Measurements from ENCODE around the gene BATF.

DNA sequence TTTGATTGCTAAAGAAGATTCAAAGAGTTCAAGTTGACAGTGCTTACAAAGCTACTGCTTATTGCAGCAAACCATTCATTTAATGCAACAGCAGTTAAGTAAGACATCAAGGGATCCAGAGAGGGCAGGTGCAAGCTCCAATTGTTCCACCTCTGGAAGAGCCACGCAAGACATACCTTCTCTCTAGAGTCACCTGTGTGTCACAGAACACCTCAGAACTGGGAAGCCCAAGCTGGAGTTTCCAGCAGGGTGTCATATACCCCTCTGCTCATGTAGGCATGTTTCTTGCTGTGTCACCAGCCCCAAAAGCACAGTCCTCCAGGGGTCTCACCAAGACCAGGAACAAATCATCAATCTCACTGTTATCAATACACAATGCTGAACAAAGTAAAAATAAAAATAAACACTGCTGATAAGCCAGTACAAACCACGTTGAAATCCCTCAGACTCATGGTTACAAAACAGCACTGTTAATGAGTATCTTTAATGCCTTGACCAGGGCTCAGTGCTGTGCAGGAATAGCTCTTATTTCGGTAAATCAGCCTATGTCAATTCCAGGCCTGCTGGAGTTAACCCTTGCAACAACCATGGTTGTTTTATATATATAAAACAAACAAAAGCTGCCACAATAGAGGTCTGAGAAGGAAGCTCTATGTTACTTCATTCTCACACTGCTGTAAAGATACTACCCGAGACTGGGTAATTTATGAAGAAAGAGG, 37.4 kb upstream of the BATF start:
- TF ChIP-seq, protein P1, sequence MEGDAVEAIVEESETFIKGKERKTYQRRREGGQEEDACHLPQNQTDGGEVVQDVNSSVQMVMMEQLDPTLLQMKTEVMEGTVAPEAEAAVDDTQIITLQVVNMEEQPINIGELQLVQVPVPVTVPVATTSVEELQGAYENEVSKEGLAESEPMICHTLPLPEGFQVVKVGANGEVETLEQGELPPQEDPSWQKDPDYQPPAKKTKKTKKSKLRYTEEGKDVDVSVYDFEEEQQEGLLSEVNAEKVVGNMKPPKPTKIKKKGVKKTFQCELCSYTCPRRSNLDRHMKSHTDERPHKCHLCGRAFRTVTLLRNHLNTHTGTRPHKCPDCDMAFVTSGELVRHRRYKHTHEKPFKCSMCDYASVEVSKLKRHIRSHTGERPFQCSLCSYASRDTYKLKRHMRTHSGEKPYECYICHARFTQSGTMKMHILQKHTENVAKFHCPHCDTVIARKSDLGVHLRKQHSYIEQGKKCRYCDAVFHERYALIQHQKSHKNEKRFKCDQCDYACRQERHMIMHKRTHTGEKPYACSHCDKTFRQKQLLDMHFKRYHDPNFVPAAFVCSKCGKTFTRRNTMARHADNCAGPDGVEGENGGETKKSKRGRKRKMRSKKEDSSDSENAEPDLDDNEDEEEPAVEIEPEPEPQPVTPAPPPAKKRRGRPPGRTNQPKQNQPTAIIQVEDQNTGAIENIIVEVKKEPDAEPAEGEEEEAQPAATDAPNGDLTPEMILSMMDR (IDR thresholded peaks at IDR 0.05; ENCODE audit: insufficient read depth, low read length), result no peak
- TF ChIP-seq POLR2AphosphoS5 (IDR thresholded peaks at IDR 0.05; ENCODE audit: low read depth) (no peak), GABPA (IDR thresholded peaks at IDR 0.05; ENCODE audit: low read depth) (no peak), SPI1 (IDR thresholded peaks at IDR 0.05; ENCODE audit: borderline replicate concordance, low read depth) (no peak)
- TF ChIP-seq, protein P2, sequence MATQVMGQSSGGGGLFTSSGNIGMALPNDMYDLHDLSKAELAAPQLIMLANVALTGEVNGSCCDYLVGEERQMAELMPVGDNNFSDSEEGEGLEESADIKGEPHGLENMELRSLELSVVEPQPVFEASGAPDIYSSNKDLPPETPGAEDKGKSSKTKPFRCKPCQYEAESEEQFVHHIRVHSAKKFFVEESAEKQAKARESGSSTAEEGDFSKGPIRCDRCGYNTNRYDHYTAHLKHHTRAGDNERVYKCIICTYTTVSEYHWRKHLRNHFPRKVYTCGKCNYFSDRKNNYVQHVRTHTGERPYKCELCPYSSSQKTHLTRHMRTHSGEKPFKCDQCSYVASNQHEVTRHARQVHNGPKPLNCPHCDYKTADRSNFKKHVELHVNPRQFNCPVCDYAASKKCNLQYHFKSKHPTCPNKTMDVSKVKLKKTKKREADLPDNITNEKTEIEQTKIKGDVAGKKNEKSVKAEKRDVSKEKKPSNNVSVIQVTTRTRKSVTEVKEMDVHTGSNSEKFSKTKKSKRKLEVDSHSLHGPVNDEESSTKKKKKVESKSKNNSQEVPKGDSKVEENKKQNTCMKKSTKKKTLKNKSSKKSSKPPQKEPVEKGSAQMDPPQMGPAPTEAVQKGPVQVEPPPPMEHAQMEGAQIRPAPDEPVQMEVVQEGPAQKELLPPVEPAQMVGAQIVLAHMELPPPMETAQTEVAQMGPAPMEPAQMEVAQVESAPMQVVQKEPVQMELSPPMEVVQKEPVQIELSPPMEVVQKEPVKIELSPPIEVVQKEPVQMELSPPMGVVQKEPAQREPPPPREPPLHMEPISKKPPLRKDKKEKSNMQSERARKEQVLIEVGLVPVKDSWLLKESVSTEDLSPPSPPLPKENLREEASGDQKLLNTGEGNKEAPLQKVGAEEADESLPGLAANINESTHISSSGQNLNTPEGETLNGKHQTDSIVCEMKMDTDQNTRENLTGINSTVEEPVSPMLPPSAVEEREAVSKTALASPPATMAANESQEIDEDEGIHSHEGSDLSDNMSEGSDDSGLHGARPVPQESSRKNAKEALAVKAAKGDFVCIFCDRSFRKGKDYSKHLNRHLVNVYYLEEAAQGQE (IDR thresholded peaks at IDR 0.05; ENCODE audit: insufficient replicate concordance, low read depth), result no peak

Data from HL-60 (cell line).